Superior temporal gyrus (tissue), 1 donor: ENCODE data around the gene RFPL3.
"Not testable (repeated sequence)": the region's sequence is repeated elsewhere in the genome, so short reads cannot be mapped to it uniquely, and the experiment has no call there.

Source experiments
- DNase-seq: peaks from one replicate; pipeline ENCODE4 v3.0.0-alpha.2; 2016; ENCODE audit errors: extremely low spot score

Gene RFPL3

DNA sequence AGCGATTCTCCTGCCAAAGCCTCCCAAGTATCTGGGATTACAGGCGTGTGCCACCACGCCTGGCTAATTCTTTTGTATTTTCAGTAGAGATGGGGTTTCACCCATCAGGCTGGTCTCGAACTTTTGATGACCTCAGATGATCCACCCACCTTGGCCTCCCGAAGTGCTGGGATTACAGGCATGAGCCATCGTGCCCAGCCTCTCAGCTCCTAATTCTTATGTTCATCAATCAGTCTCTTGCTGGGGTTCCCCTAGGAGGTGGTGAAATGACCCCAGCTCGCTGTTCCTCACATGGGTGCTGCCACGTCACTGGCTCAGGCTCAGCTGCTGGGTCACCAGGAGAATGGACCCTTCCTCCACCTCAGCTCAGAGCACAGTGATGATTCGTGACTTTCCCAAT, at the start of gene RFPL3:
Gene RFPL3, plus strand, starts transcription at position 301 of the 400 bp plus-strand sequence. CDS start 205 bp downstream, outside the sequence.
- DNase-seq: not testable (repeated sequence)

GRCh38 chr22:32308191-32308590, 49.5 kb upstream of the RFPL3 start:
- no peak for DNase-seq

DNA sequence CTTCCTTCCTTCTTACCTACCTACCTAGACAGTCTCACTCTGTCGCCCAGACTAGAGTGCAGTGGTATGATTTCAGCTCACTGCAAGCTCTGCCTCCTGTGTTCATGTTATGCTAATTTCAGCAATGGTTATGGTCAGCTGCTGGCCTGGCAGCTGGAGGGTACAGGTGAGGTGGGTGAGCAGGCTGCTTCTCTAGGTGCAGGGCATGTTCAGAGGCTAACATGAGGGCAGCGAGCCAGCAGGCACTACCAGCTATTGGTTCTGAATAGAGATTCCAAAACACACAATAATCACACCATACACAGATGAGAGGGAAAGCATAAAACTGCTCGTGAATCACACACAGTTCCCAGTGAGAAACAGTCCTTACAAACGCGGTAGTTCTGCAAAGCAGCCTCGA, 48.7 kb upstream of the RFPL3 start:
- DNase-seq: no peak

DNA sequence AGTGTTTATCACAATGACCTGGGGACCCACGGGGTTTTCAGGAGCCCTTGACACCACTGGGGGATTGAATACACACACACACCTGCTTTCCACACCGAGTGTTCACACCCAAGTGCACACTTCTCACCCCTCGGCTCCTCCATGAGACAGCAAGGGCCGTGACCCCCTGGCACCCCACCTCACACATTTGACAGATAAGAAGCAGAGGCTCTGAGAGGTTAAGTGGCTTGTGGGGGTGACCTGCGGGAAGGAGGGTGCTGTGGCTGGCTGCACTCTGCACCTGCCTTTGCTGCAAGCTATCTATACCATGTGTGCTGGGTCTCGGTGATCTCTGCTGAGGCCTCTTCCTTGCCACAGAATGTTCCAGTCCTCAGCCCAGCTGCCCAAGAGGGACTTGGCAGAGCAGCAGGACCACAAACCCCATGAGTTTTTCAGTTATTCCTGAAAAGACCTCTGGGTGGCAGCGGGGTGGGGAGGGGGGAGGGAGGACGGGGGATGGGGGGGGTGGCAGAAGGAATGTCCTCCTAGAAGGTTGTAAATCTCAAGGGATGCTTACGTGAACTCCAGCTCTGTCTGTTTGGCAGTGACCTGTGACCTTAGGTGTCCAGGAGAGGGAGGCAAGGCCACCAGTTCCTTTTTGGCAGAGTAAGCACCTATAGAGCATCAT, 47.9 kb upstream of the RFPL3 start:
- DNase-seq: no peak

DNA sequence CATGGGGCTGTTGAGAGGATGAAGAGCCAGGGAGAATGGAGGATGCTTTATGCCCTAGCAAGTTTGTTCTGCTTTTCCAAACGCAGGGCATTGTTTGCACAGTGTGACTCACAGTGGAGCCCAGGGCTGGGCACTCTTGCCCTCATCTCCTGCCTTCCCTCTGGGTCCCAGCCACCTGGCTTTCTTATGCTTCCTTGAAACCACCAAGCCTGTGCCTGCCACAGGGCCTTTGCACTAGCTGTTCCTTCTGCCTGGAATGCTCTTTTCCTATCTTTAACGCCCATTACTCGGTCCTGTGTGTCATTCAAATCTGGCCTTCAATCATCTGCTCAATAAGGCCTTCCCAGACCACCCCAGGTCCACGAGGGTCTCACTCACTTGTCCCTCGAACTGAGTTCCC, 46.9 kb upstream of the RFPL3 start:
- DNase-seq: no peak

DNA sequence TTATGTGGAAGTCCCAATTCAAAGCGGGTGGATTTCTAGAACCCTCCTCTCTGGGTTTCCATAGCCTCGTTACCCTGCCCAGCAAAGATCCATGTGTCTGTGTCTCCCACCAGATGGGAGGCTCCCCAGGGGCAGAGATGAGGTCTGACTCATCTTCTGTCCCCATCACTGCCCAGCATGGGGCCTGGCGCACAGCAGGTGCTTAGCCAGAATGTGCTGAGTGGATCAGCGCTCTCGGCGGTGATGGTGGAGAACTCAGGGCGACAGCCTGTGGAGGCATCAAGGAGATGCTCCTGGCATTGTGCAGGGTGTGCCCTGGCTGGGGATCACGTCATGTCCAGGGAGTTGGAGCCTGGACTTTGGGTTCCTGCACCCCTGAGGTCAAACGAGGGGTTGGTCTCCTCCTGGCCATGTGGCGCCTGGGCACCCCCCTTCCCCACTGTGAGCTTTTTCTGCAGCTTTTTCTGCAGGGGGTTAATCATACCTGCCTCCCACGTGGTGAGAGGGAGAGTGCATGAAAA, 46.1 kb upstream of the RFPL3 start:
- no peak for DNase-seq

- no peak for DNase-seq
Observed at GRCh38 chr22:32312748-32313147, 44.9 kb upstream of the RFPL3 start.

DNA sequence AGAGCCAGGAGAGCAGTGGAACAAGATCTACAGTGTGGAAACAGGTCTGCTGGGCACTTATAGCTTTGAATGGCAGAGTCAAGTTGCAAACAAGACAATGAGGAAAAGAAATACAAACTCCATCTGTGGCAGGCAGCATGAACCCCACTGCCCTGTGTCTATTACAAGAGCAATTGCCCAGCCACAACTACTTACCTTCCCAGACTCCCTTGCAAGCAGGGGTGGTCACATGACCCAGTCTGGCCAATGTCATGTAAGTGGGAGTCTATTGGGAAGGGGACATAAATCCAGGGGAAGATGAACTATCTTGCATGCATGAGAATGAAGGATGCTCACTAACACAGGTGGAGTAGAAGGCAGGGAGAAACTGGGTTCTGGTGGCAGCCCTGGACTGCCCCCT, 44.1 kb upstream of the RFPL3 start:
- DNase-seq: no peak

GRCh38 chr22:32317524-32317923, 40.1 kb upstream of the RFPL3 start:
- DNase-seq: no peak

DNA sequence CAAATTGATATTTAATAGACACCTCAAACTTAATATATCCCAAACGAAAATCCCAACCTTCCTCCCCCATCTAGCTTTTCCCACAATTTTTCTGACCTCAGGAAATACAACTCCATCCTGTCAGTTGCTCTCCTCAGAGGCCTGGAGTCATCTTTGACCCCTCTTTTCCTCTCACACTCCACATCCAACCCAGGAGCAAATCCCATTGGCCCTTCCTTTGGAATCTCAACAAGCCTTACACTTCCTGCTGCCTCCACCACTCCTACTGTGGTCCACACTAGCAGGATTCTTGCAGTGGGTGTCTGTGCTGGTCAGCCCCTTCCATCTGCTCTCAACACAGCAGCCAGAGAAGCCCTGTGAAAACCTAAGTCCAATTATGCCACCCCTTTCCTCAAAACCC, 39.3 kb upstream of the RFPL3 start:
- no peak for DNase-seq

GRCh38 chr22:32319861-32320406, 37.7 kb upstream of the RFPL3 start:
- no peak for DNase-seq

GRCh38 chr22:32322986-32323385, 34.7 kb upstream of the RFPL3 start:
- DNase-seq: no peak

DNA sequence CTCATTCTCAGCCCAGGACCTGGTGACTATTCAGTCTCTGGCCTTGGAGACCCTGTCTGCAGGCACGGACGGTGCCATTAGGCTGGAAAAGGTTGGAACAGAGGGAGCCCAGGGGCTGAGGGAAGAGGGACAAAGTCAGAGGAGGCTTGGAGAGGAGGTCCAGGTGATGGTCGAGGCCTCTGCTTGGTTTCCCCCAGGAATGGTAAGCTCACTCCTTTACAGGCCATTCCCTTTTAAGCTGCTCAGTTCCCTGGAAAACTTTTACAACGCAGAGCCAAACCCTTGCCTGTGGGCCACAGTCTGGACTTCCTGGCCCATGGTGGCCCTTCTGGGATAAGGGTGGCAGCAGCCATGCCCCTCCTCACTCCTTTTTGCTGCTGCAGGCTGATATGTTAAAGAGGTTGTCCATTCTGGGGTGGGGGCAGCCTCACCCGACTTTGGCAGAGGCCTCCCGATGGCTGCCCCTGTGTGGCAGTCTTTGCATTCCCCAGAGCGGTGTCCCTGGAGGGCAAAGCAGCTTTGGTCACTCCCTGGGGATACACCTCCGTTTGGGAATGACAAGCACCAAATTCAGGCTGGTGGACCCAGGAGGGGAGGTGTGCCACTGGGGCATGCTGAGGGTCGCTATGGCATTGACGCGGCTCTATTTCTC, 34.0 kb upstream of the RFPL3 start:
- DNase-seq: no peak

DNA sequence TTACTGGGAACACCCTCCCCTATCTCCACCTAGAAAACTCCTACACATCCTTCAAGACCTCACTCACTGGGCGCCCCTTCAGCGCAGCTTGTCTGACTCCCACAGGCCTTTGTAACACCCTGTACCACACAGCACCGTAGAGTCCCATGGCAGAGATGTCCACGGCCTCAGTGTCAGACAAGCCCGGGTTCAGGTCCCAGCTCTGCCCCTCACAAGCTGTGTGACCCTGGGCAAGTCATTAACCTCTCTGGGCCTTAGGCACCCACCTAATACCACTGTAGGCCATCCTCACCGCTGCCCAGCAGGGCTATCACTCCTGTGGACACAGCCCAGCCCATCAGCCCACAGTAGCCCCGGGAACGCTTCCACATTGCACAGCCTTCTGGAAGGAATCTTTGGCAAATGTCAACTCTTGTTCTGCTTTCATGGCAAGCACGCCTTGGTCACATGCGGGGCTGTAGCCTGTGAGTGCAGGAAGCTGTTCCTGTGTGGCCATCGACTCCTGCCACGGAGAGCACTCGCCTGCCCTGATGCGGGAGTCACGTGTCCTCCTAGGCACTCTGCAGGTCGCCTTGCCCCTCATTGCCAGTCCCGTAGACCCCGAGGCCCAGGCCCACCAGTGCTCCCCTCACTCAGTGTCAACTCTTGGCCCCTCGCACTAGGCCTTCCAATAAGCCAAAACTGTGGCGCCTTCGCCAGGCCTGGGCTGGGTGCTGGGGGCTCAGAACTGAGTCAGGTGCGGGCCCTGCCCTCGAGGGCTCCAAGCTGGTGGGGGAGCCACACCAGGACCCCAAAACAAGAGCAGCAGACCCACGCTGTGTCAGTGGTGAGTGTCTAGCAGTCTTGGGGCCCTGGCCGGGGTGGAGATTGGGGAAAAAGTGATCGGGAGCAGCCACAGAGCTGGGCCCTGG, 32.9 kb upstream of the RFPL3 start:
- no peak for DNase-seq

DNA sequence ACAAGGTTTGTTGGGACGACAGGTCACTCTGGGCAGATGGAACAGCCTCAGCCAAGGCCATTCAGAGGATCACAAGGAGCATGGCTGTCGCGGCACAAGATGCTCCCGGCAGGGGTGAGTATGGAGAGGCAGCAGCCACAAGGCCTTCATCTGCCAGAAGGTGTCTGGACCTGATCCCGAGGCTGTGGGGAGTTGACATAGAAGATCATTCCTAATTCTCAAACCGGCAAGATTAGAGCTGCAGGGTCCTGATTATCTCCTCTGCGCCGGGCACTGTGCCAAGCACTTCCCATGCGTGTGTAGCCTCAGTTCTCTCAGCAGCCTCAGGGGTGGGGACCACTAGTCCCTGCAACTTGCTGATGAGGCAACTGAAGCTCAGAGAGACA, 32.3 kb upstream of the RFPL3 start:
- no peak for DNase-seq

DNA sequence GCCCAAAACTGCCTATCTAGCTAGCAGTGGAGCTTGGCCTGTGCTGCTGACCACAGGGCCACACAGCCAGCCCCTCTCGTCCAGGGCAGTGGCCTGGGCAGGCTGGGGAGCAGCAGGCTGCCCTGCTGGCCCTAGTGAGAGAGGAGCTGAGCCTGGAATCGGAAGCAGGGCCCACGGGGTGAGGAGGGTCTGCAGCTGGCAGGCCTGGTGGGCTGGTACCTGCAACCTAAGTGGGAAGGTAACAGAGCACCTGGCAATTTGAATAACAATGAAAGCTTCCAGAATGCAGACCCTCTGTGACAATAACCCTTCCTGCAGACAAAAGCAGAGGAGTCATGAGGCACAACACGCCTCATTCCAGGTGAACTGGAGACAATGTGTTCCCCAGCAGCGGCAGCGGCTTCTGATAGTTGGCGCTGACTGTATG, 31.8 kb upstream of the RFPL3 start:
- no peak for DNase-seq

DNA sequence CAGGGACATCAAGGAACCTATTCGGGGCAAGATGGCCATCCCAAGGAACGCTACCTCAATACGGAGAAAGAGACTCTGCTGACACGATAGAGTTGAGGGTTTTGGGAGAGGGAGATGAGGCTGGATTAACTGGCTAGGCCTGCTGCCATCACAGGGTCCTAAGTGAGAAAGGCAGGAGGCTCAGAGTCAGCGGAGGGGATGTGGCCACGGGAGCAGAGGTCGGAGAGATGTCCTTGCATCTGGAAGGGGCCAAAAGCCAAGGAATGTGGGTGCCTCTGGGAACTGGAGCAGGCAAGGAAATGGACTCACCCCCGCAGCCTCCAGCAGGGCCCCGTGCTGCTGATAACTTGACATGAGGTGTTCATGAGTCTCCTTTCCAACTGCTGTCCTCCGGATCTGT, 31.0 kb upstream of the RFPL3 start:
- DNase-seq: no peak

GRCh38 chr22:32327066-32327465, 30.6 kb upstream of the RFPL3 start:
- no peak for DNase-seq

DNA sequence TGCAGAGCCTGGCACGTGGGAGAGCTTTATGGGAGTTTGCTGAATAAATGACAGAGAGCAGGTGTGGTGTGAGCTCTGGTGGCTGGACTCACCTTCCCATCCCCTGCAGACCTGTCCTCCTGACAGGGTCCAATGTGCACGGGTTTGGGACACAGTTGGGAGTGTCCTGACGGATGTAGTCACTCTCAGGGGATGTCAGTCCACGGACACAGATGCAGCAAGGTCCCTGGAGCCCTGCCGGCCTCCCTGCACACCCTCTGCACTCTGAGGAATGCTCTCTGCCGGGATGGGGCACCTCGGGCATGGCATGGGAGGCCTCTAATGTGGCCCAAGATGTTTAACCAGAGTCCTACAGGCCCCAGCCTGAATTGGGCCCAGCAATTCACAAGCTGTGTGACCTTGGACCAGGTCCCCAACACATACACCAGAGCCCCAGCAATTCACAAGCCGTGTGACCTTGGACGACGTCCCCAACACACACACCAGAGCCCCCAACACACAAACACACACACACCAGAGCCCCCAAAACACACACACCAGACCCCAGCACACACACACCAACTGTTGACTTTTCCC, 30.0 kb upstream of the RFPL3 start:
- DNase-seq: no peak

- no peak for DNase-seq
Observed at GRCh38 chr22:32328306-32329201, 29.1 kb upstream of the RFPL3 start.

DNA sequence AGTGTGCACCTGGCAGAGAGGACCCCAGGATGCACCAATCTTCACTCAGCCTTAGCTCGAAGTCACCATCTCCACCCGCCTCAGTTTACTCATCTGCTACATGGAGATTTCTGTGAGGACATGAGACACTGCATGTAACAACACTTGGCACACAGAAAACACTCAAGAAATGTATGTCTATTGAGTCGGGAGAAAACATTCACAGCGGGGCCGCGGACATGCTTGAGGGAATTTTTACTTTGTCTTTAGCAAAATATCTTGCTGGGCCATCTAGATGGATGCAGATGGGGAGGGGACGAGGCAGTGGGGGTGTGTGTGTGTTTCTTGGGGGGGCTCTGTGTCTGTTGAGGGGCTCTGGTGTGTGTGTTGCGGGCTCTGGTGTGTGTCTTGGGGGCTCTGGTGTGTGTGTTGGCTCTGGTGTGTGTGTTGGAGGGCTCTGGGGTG, 28.4 kb upstream of the RFPL3 start:
- no peak for DNase-seq
